ENCODE data around the gene CHD9.

DNA sequence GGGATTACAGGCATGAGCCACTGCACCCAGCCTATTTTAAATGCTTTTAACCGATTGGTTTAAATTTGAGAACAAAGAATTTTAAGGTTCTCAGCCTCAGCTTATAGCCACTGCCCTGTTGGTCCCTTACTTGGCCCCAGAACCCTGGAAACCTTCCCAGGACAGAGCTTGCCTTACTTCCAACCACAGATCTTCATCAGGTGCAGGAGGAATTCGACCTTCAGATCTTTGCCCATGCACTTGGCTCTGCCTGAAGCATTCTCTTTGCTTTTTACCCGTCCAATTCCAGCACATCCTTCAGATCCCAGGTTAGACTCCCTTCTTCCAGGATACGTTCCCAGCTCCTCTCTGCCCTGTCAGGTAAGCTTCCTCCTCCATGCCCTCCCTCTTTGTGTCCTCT, 27.7 kb downstream of the CHD9 start:
- TF ChIP-seq POLR2A (IDR thresholded peaks at IDR 0.05) = no peak
- TF ChIP-seq, protein P1, sequence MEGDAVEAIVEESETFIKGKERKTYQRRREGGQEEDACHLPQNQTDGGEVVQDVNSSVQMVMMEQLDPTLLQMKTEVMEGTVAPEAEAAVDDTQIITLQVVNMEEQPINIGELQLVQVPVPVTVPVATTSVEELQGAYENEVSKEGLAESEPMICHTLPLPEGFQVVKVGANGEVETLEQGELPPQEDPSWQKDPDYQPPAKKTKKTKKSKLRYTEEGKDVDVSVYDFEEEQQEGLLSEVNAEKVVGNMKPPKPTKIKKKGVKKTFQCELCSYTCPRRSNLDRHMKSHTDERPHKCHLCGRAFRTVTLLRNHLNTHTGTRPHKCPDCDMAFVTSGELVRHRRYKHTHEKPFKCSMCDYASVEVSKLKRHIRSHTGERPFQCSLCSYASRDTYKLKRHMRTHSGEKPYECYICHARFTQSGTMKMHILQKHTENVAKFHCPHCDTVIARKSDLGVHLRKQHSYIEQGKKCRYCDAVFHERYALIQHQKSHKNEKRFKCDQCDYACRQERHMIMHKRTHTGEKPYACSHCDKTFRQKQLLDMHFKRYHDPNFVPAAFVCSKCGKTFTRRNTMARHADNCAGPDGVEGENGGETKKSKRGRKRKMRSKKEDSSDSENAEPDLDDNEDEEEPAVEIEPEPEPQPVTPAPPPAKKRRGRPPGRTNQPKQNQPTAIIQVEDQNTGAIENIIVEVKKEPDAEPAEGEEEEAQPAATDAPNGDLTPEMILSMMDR (IDR thresholded peaks at IDR 0.05) = no peak
